Activated CD4-positive, alpha-beta memory T cell treated with anti-CD3 and anti-CD28 coated beads, Interleukin-2, amount 10 ng/mL, durations not matched to agents 7 days and 5 days (primary cell): Measurements from ENCODE around the gene NME7. TPM values are rescaled to one million over a fixed set of nuclear protein-coding genes. Genes with fewer than 3 reads are reported as not detected.
"Not testable (repeated sequence)": the region's sequence is repeated elsewhere in the genome, so short reads cannot be mapped to it uniquely, and the experiment has no call there.

ENCODE experiments used
- CTCF ChIA-PET: fragments of 350-600 bp; sonication (Branson Sonifier 250); formaldehyde crosslinking; loops from one replicate; lab custom pipeline; 2021; ENCODE audit warnings: antibody characterized with exemption, inconsistent platforms; lab: Charles Lee
- POLR2A ChIA-PET: fragments of 350-600 bp; sonication (Branson Sonifier 250); formaldehyde crosslinking; loops from one replicate; lab custom pipeline; 2021; ENCODE audit warnings: antibody characterized with exemption; lab: Charles Lee
- DNase-seq: peaks from one replicate; pipeline ENCODE4 v3.0.0-alpha.2; 2020
- H3K27ac Mint-ChIP-seq: one replicate; pipeline ENCODE4 v1.8.0; 2021; ENCODE audit warnings: mild to moderate bottlenecking, mixed read lengths
- H3K27me3 Mint-ChIP-seq: one replicate; pipeline ENCODE4 v1.8.0; 2021; ENCODE audit warnings: mixed read lengths
- H3K36me3 Mint-ChIP-seq: one replicate; pipeline ENCODE4 v1.8.0; 2021; ENCODE audit warnings: low read depth, mixed read lengths
- H3K4me1 Mint-ChIP-seq: one replicate; pipeline ENCODE4 v1.8.0; 2021; ENCODE audit warnings: mixed read lengths
- H3K4me3 Mint-ChIP-seq: one replicate; pipeline ENCODE4 v1.8.0; 2021; ENCODE audit warnings: mild to moderate bottlenecking, mixed read lengths
- H3K9me3 Mint-ChIP-seq: one replicate; pipeline ENCODE4 v1.8.0; 2021; ENCODE audit warnings: mixed read lengths
- total RNA-seq, 2 experiments: library from RNA; stranded (reverse); gene quantifications; one replicate each; pipeline ENCODE4 v1.2.3, GENCODE V29; 2021

The NME7 gene
- total RNA-seq, 2 experiments from 2014 or later = 26.1 to 28.3 TPM

DNA sequence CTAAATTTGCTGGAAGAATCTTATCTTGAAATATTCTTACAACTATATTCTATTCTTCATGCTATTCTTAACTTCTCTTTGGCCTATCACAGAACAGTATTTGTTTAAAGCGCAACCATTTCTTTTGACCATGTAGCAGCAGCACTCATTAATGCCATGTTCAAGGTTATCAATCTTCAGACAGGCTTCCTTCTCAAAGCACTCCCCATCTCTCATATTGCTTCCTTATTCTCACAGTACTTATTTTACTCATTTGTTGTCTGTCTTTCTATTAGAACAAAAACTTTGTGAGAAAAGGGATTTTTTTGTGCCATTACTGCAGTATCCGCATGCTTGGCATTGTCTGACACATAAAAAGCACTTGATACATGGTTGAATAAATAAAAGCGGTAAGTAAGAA, 171.4 kb downstream of the NME7 start:
- no peak for DNase-seq
- Mint-ChIP-seq H3K27ac (no peak overlapping the region), H3K27me3 (no peaks in the 10 kb centered on the region), H3K9me3 (no peaks in the 10 kb centered on the region), H3K4me3 (no peak overlapping the region), H3K4me1 (no peaks in the 10 kb centered on the region), H3K36me3 (no peaks in the 10 kb centered on the region)
- CTCF ChIA-PET = no interaction called here
- POLR2A ChIA-PET = no interaction called here

DNA sequence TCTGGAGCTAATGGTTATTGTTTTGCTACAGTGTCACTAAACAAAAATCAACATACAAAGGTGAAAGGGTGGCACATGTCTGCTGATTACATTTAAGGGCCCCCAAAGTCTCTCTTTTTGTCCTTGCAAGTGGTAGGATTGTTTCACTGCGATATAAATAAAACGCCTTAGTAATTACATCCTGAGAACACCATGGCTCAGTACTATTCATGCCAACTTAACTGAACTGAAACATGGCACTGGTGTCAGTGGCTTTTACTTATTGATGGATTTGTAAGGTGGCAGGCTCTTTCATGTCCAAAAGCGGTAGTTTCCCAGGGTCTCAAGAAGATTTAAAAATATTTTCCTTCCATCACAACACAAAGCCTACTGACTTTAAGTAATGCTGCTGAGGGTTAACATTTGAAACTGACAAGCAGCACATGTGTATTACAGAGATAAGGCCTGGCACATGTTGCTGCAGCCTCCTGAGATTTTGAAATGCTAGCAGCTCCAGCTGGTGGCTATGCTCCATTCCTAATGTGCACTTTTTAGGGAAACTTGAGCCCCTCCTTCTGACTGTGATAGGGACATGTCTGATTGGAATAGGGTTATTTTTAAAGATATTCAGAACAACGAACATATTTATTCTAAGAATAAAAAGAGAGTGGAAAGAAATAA, 174.3 kb downstream of the NME7 start:
- H3K9me3 Mint-ChIP-seq = no peaks in the 10 kb centered on the region
- H3K27ac Mint-ChIP-seq = no peak overlapping the region
- ChIA-PET CTCF (interaction anchor here (1.8 kb wide), 1 partner anchor 155 kb away, joined by 5 read pairs; no protein-coding TSS in a partner anchor), POLR2A (no interaction called here)
- H3K4me1 Mint-ChIP-seq = no peaks in the 10 kb centered on the region
- no peak overlapping the region for H3K4me3 Mint-ChIP-seq
- H3K36me3 Mint-ChIP-seq = no peaks in the 10 kb centered on the region
- no peak for DNase-seq
- no peaks in the 10 kb centered on the region for H3K27me3 Mint-ChIP-seq

DNA sequence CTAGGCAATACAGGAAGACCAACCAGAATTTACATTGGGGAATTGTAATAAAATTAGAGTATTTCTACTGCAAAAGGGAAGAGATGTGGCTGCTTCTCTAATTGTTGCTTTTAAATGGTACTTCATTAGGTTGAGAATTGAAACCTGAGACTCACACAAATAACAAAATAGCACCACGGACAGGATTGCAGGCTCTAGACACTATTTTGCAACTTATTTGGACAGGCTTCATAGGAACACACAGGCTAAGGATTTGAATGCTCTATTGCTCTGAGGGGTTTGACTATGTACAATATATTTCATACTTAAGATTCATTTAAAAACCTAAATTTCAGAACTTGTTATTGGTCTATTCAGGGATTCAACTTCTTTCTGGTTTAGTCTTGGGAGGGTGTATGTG, 181.5 kb downstream of the NME7 start:
- ChIA-PET POLR2A (no interaction called here), CTCF (interaction anchor here (0.7 kb wide), 1 partner anchor 46 kb away, joined by 3 read pairs; no protein-coding TSS in a partner anchor)
- no peak for DNase-seq
- Mint-ChIP-seq H3K4me1 (no peaks in the 10 kb centered on the region), H3K4me3 (no peak overlapping the region), H3K9me3 (no peaks in the 10 kb centered on the region), H3K36me3 (no peaks in the 10 kb centered on the region), H3K27ac (no peak overlapping the region), H3K27me3 (no peaks in the 10 kb centered on the region)

DNA sequence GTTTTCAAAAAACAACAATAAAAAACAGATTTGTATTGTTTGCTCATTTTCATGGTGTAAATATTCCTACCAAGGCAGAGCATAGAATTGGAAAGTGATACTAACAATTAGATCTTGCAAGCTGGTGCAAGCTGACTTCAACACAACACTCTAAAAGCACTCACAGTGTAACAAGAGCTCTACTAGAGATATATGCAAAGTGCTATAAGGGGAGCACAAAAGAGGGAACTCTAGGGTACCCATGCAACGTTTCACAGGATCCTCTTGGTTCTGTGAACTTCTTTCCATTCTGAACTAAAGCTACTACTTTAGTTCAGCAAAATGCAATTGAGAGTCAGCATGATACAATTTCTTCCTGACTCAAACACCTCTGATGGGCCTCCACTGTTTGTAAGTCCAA, 182.8 kb downstream of the NME7 start:
- POLR2A ChIA-PET = no interaction called here
- no peaks in the 10 kb centered on the region for H3K27me3 Mint-ChIP-seq
- DNase-seq = no peak
- no peaks in the 10 kb centered on the region for H3K36me3 Mint-ChIP-seq
- no peak overlapping the region for H3K27ac Mint-ChIP-seq
- CTCF ChIA-PET = no interaction called here
- H3K4me3 Mint-ChIP-seq = no peak overlapping the region
- H3K4me1 Mint-ChIP-seq = no peaks in the 10 kb centered on the region
- H3K9me3 Mint-ChIP-seq = no peaks in the 10 kb centered on the region

DNA sequence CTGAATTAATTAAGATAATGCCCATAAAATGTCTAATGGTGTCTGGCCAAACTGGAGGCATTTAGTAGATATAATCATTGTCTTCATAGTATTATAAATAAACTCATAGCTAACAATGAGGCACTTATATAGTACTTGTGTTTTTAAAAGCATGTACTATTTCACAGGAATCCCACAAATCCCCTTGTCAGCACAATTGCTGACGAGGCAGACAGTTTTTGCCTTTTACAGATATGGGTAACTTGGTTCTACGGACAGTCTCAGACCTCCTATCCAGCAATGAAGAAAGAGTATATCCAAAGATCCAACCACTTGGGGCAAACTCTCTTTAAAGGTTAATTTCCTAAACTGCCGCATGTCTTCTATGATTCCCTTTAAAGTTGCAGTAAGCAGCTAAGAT, 187.4 kb downstream of the NME7 start:
- H3K4me1 Mint-ChIP-seq = no peaks in the 10 kb centered on the region
- H3K27ac Mint-ChIP-seq = no peak overlapping the region
- H3K4me3 Mint-ChIP-seq = no peak overlapping the region
- POLR2A ChIA-PET = no interaction called here
- H3K27me3 Mint-ChIP-seq = no peaks in the 10 kb centered on the region
- DNase-seq = no peak
- CTCF ChIA-PET = no interaction called here
- no peaks in the 10 kb centered on the region for H3K36me3 Mint-ChIP-seq
- H3K9me3 Mint-ChIP-seq = no peaks in the 10 kb centered on the region

DNA sequence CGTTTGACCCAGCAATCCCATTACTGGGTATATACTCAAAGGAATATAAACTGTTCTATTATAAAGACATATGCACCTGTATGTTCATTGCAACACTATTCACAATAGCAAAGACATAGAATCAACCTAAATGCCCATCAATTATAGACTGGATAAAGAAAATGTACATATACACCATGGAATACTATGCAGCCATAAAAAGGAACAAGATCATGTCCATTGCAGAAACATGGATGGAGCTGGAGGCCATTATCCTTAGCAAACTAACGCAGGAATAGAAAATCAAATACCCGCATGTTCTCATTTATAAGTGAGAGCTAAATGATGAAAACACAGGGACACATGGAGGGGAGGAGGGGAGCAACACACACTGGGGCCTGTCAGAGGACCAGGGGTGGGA, 188.2 kb downstream of the NME7 start:
- CTCF ChIA-PET = not testable (repeated sequence)

DNA sequence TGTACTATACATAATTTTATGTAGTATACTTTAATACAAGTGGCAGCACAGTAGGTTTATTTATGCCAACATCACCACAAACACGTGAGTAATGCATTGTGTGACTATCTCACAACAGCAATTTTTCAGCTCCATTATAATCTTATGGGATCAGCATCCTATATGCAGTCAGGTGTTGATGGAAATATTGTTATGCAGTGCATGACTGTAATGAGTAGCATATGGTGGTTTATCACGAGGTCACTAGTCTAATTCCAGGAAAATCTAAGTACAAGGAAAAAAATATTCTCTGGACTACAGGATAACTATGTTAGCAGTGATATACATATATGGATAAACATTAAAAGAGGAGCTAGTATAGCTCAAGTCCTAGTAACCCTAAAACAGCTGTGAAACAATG, 192.1 kb downstream of the NME7 start:
- no peaks in the 10 kb centered on the region for H3K27me3 Mint-ChIP-seq
- H3K4me1 Mint-ChIP-seq = no peaks in the 10 kb centered on the region
- no peak for DNase-seq
- no peaks in the 10 kb centered on the region for H3K36me3 Mint-ChIP-seq
- no peak overlapping the region for H3K4me3 Mint-ChIP-seq
- H3K27ac Mint-ChIP-seq = no peak overlapping the region
- ChIA-PET POLR2A (no interaction called here), CTCF (no interaction called here)
- no peaks in the 10 kb centered on the region for H3K9me3 Mint-ChIP-seq

More for the DNA sequence above, 188.2 kb downstream of the NME7 start:
- H3K9me3 Mint-ChIP-seq, H3K36me3 Mint-ChIP-seq, H3K4me3 Mint-ChIP-seq, POLR2A ChIA-PET, DNase-seq, H3K27ac Mint-ChIP-seq, H3K4me1 Mint-ChIP-seq, H3K27me3 Mint-ChIP-seq: not testable (repeated sequence)

DNA sequence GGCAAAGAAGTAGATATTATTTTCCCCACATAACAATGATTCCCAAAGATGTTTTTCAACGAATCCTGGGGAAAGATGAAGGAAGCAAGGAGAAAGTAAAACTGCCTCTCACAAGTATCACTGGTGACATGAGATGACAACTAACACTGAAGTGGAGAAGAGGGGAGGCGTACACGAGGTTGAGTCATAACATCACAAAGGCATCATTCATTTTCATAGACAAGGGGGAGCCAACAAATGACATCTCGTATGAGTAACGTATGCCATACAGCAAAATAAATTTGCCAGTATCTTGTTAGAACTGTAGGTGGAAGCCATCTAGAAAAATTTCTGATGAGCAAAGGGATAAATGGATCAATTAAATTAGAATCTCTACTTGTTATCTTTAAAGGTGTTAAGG, 204.5 kb downstream of the NME7 start:
- CTCF ChIA-PET = no interaction called here
- Mint-ChIP-seq H3K4me3 (no peak overlapping the region), H3K27me3 (no peaks in the 10 kb centered on the region), H3K27ac (no peak overlapping the region), H3K36me3 (no peaks in the 10 kb centered on the region), H3K4me1 (peaks cover 7% of the 10 kb centered on the region), H3K9me3 (no peaks in the 10 kb centered on the region)
- DNase-seq = no peak
- POLR2A ChIA-PET = no interaction called here

DNA sequence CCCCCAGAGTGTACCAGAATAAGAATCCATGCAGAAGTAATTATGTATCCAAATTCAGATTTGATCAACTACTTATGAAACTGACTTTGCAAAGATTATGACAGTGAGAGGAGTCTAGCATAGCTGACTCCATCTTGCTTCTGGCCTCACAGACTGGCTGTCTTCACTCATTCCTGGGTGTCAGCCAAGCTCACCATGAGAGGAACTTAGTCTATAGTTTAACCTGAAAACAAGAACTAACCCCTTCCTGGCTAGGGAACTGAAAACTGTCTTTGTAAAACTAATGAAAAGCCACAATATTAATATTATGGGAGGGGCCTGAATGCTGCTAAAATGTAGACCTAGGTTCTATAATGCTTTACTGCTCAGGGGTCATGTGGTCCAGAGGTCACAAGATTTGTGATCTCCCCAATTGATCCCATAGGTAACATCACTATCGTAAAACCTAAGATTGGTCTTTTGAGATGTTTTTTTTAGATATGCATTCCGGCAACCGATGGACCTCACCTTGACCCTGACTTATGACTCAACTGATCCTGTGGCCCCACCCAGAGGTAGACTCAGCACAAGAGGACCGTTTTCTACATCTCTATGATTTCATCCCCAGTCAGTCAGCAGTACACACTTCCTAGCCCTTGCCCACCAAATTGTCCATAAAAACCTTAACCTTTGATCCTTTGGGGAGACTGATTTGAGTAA, 206.0 kb downstream of the NME7 start:
- Mint-ChIP-seq H3K27ac (no peak overlapping the region), H3K27me3 (no peaks in the 10 kb centered on the region), H3K4me3 (no peak overlapping the region), H3K36me3 (no peaks in the 10 kb centered on the region), H3K4me1 (peaks cover 7% of the 10 kb centered on the region), H3K9me3 (no peaks in the 10 kb centered on the region)
- CTCF ChIA-PET = no interaction called here
- POLR2A ChIA-PET = no interaction called here
- DNase-seq = no peak

DNA sequence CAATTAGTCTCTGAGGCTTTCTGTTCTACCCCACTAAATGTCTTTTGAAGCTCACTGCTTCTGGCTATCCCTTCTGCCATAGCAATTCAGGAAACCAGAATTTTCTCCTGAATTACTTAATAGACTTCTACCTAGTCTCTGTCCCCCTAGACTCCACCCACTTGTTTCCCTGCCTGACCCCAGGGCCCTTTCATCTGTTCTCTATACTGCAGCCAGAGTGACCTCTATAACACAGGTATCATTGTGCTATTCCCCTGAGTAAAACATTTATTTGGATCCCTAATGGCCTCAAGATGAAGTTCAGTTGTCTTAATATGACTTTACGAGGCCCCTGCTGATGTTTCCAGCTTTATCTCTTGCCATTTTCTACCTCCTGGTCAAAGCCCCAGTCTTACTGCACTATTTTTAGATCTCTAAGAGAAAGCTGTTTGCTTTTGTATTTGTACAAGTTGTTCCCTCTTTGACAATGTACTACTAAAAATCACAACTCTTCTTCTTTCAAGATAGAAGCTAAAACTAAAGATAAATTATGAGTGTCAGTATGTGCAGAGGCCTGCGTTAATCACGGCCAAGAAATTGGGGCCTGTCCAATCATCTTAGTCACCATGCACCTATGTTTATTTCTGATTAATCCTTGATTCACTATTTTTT, 206.6 kb downstream of the NME7 start:
- CTCF ChIA-PET = no interaction called here
- POLR2A ChIA-PET = no interaction called here
- H3K4me1 Mint-ChIP-seq = peaks cover 7% of the 10 kb centered on the region
- DNase-seq = no peak
- H3K4me3 Mint-ChIP-seq = no peak overlapping the region
- H3K27me3 Mint-ChIP-seq = no peaks in the 10 kb centered on the region
- no peaks in the 10 kb centered on the region for H3K9me3 Mint-ChIP-seq
- no peak overlapping the region for H3K27ac Mint-ChIP-seq
- no peaks in the 10 kb centered on the region for H3K36me3 Mint-ChIP-seq

DNA sequence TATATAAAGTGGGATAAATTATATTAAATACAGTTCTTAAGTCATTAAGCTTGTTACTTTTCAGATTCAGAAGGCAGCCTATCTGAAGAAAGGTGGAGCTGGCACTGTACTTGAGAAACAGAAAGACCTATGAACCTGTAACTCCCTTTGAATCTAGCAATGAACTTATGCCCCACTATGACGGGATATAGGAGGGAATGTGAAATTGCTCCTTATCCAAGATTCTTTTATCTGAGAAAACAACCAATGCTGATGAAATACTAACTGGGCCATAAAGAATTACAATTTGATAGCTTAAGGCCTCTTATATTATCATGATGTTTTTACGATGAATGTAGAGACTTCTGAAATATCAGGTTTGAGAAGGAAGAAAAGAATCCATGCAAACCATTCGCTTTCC, 211.0 kb downstream of the NME7 start:
- ChIA-PET CTCF (no interaction called here), POLR2A (interaction anchor here (0.6 kb wide), 1 partner anchor 1803 kb away, joined by 4 read pairs; no protein-coding TSS in a partner anchor)
- no peaks in the 10 kb centered on the region for H3K9me3 Mint-ChIP-seq
- no peak overlapping the region for H3K4me3 Mint-ChIP-seq
- no peak overlapping the region for H3K27ac Mint-ChIP-seq
- no peaks in the 10 kb centered on the region for H3K27me3 Mint-ChIP-seq
- no peak for DNase-seq
- H3K4me1 Mint-ChIP-seq = no peaks in the 10 kb centered on the region
- no peaks in the 10 kb centered on the region for H3K36me3 Mint-ChIP-seq

DNA sequence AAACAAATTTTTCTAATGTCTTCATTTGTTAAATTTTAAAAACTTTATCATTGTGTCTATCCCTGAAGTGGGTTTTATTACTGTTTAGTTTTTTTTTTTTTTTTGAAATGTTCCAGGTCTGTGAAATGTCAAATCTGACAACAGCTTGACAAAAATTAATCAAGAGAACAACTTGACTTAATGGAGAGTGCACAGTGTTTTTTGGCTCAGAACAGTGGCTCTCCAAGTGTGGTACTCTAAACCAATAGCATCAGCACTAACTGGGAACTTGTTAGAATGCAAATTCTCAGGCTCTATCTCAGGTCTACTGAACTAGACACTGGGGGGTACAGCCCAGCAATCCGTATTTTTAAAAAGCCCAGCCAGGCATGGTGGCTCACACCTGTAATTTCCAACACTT, 211.9 kb downstream of the NME7 start:
- Mint-ChIP-seq H3K27me3 (no peaks in the 10 kb centered on the region), H3K9me3 (no peaks in the 10 kb centered on the region), H3K27ac (no peak overlapping the region), H3K4me3 (no peak overlapping the region), H3K4me1 (no peaks in the 10 kb centered on the region), H3K36me3 (no peaks in the 10 kb centered on the region)
- POLR2A ChIA-PET = no interaction called here
- CTCF ChIA-PET = no interaction called here
- no peak for DNase-seq

DNA sequence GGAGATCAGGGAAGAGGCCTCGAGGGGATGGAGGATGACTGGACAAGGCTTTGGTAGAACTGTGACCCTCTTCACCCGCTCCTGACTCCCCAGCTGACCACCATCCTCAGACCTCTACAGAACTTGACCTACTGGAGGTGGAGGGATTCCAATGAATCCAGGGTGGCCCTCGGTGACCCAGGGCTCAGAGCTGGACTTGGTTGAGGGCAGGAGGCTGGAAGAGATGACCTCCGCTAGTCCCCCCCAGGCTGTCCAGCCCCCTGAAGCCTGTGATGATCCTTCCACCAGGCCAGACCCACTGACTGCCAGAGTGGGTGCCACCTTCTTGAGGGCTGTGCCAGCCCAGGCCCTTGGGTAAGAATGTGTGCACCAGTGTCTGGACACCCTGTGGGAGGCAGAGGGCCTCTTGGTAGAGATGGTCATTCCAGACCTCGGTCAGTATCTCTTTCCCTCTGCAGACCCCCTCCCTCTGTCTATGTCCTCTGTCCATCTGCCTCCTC, 216.2 kb downstream of the NME7 start:
- no peak overlapping the region for H3K27ac Mint-ChIP-seq
- H3K36me3 Mint-ChIP-seq = no peaks in the 10 kb centered on the region
- POLR2A ChIA-PET = no interaction called here
- H3K4me3 Mint-ChIP-seq = no peak overlapping the region
- CTCF ChIA-PET = no interaction called here
- no peak for DNase-seq
- H3K9me3 Mint-ChIP-seq = no peaks in the 10 kb centered on the region
- no peaks in the 10 kb centered on the region for H3K27me3 Mint-ChIP-seq
- H3K4me1 Mint-ChIP-seq = no peaks in the 10 kb centered on the region
